K562 (cell line): ENCODE data around the gene CYSRT1. TPM values are rescaled to one million over a fixed set of nuclear protein-coding genes. Genes with fewer than 3 reads are reported as not detected.

Experiments used
- NFATC3 ChIP-seq: fragments of 450-650 bp; IDR thresholded peaks from 2 replicates; pipeline ENCODE4 v1.6.1; 2017; ENCODE audit warnings: mild to moderate bottlenecking
- RERE ChIP-seq: sonication (generic); formaldehyde crosslinking; IDR thresholded peaks from 2 replicates; pipeline ENCODE4 v1.8.0; 2023; ENCODE audit warnings: missing genetic modification reagents, mild to moderate bottlenecking, borderline replicate concordance
- TBL1XR1 ChIP-seq, 2 experiments: IDR thresholded peaks; 2 replicates each; pipeline ENCODE4 v1.6.1; 2012; ENCODE audit warnings: improper control_type of control experiment in 2 of 2, low read length in 2 of 2, mild to moderate bottlenecking in 1 of 2
- ZNF274 ChIP-seq: IDR thresholded peaks from 2 replicates; pipeline ENCODE4 v1.6.1; 2011; ENCODE audit warnings: low read depth, mild to moderate bottlenecking, low read length, moderate library complexity, borderline replicate concordance
- ZNF347 ChIP-seq: fragments of 450-650 bp; formaldehyde crosslinking; IDR thresholded peaks from 2 replicates; pipeline ENCODE4 v1.4.0; 2020; ENCODE audit warnings: low read depth, mild to moderate bottlenecking, moderate library complexity
- polyA plus RNA-seq, 8 experiments: library from polyadenylated mRNA; depleted of rRNA in 4 of 8; stranded (reverse) in 5 of 8; unstranded in 3 of 8; fragments of >200 nt; fragmentation: Nextera tagmentation in 2 of 8; fragmentation: Illumina TruSeq in 1 of 8; extraction: Ambion mirVana in 2 of 8; extraction: Trizol in 1 of 8; gene quantifications; 2 replicates each; pipeline versions ENCODE4 v1.2.1 to v1.2.3, GENCODE V29; 2011 to 2014; ENCODE audit warnings: inconsistent platforms in 1 of 8, missing spikeins in 1 of 8
- total RNA-seq, 7 experiments: library from RNA; depleted of rRNA in 6 of 7; stranded (reverse); fragments of >200 nt in 6 of 7; fragmentation: Illumina TruSeq in 2 of 7; extraction: Trizol in 2 of 7; gene quantifications; 2 replicates each; pipeline versions ENCODE4 v1.2.1 to v1.2.3, GENCODE V29; 2011 to 2021; ENCODE audit warnings: low replicate concordance in 1 of 7
- TF ChIP-seq, protein P1 (sequence below): conservative IDR thresholded peaks from 2 replicates; pipeline ENCODE4 v1.6.1; 2011; ENCODE audit warnings: low read depth, mild to moderate bottlenecking, low read length; ENCODE audit not compliant: control insufficient read depth

Gene CYSRT1
- total and polyA plus RNA-seq, 9 of the 15 experiments (the other 6 are each of a cell fraction or from before 2014, with no cell fraction given) = 0.04 to 1.4 (median 0.42) TPM; not detected in 3

DNA sequence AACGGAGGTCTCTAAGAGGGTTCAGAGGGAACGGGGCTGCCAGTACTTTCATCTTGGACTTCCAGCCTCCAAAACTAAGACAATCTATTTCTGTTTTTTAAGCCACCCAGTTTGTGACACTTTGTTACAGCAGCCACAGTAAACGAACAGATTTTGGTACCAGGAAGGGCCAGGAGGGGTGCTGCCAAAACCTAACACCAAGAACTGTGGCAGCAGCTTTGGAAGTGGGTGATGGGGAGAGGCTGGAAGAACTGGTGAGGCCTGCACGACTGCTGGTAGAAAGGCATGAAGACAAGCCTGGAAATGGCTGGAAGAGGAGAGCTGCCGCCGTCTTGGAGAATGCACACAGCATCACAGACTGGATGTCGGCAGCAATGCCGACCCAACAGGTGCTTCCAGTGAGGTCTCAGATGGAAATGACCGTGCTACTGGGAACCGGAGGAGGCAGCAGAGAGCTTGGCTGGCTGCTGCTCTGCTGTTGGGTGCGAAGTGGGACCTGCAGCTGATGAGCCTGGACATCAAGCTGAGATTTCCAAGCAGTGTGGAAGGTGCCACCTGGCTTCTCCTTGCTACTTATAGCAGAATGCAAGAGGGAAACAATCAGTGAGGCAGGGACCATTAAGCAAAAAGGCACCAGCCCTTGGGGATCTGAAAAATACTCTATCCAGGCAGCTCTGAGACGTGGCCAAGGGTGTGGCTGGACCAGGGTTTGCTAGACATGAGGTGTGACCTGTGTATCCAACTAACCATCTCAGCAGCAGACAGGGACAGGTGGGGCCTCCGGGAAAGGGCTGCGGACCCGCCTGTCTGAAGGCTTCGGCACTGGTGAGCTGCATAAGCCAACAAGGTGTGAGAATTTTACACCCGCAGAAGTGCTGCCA is 48.4 kb upstream of the CYSRT1 start (continued):
- TF ChIP-seq RERE (CRISPR knock-in tag) (0 out of 2 replicates have a peak, but pooled peaks have one; percentile 66), ZNF274 (no peak), TBL1XR1 (IDR thresholded peaks at IDR 0.05; ENCODE audit: low read length in 2 of 2) (no peak), ZNF347 (no peak), NFATC3 (no peak)
- TF ChIP-seq, protein P1, sequence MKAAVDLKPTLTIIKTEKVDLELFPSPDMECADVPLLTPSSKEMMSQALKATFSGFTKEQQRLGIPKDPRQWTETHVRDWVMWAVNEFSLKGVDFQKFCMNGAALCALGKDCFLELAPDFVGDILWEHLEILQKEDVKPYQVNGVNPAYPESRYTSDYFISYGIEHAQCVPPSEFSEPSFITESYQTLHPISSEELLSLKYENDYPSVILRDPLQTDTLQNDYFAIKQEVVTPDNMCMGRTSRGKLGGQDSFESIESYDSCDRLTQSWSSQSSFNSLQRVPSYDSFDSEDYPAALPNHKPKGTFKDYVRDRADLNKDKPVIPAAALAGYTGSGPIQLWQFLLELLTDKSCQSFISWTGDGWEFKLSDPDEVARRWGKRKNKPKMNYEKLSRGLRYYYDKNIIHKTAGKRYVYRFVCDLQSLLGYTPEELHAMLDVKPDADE = no peak
- TF ChIP-seq, all 486 proteins: peak for 26
